ENCODE data around the gene DEPP1. TPM values are rescaled to one million over a fixed set of nuclear protein-coding genes. Genes with fewer than 3 reads are reported as not detected.

DEPP1 gene
- total and polyA plus RNA-seq, 2 of the 4 experiments (the other 2 are of a cell fraction): 13.6 to 30.0 TPM

- Histone ChIP-seq H2BK120ac (ENCODE audit: low read depth, low read length) (peak overlapping the region; percentile 75), H3K23ac (ENCODE audit: low read depth, low read length) (peak overlapping the region; percentile 86), H3K9ac (ENCODE audit: low read depth, low read length) (peak overlapping the region; percentile 60), H2BK15ac (ENCODE audit: low read depth, low read length) (peak overlapping the region; percentile 80; the same call in 2 of the 3 replicates), H4K20me1 (ENCODE audit: insufficient read depth, low read length) (no peaks in the 10 kb centered on the region; the same call in 1 of the 2 replicates), H3K18ac (ENCODE audit: low read depth, low read length) (peak overlapping the region; percentile 36), H3K56ac (ENCODE audit: extremely low read depth, insufficient read depth, low read length) (peak overlapping the region; percentile 8; the same call in 1 of the 2 replicates), H2AFZ (replicated peaks; ENCODE audit: low read length, poor library complexity) (no peak overlapping the region), H3K4me2 (ENCODE audit: low read depth, low read length) (peak overlapping the region; percentile 84), H3K9me3 (ENCODE audit: control insufficient read depth, insufficient read depth, low read length) (no peaks in the 10 kb centered on the region), H3K14ac (replicated peaks; ENCODE audit: low read depth, low read length) (peak overlapping the region; percentile 69), H2AK5ac (ENCODE audit: low read depth, low read length) (peak overlapping the region; percentile 73), H3K27me3 (ENCODE audit: control insufficient read depth, insufficient read depth, low read length) (no peaks in the 10 kb centered on the region), H2AK9ac (replicated peaks; ENCODE audit: low read depth, low read length, poor library complexity) (peak overlapping the region; percentile 82), H3K4me3 (ENCODE audit: insufficient read depth, low read depth, low read length) (peak overlapping the region; percentile 55), H3K79me1 (ENCODE audit: low read depth in 1 of 2, low read length in 2 of 2) (peaks cover 3 to 73% of the 10 kb centered on the region in 2 experiments; a peak in 3 of 4 replicates), H2BK20ac (ENCODE audit: low read depth, low read length) (peak overlapping the region; percentile 36; the same call in 1 of the 2 replicates), H3K4me1 (ENCODE audit: control insufficient read depth, insufficient read depth, low read length) (peaks cover 65% of the 10 kb centered on the region), H4K91ac (ENCODE audit: insufficient read depth, low read depth, low read length) (peak overlapping the region; percentile 15; the same call in 1 of the 2 replicates), H4K8ac (ENCODE audit: low read depth in 2 of 2, low read length in 2 of 2) (peak overlapping the region in 1 of 2 experiments; percentile 33; a peak in 2 of 4 replicates), H4K5ac (ENCODE audit: low read depth, low read length) (peak overlapping the region; percentile 28), H2BK5ac (ENCODE audit: low read depth, low read length, poor library complexity, severe bottlenecking) (peak overlapping the region; percentile 74), H3K36me3 (ENCODE audit: control insufficient read depth, insufficient read depth, low read length) (peaks cover 15% of the 10 kb centered on the region; the same call in 1 of the 2 replicates), H3K4ac (ENCODE audit: low read depth, low read length) (peak overlapping the region; percentile 89), H3K27ac (ENCODE audit: insufficient read depth, low read length) (peak overlapping the region; percentile 49; the same call in 1 of the 2 replicates), H3K9me1 (ENCODE audit: insufficient read depth, low read length) (peaks cover 36% of the 10 kb centered on the region)
- POLR2A ChIA-PET (ENCODE audit: unreplicated experiment): interaction anchor here (0.6 kb wide), 1 partner anchor 25 kb away, joined by 3 read pairs; no protein-coding TSS in a partner anchor
- WGBS, 2 experiments (ENCODE audit: extremely low coverage in 2 of 2, insufficient read length in 1 of 2): no CpG with 5 or more reads among the region's 4 CpGs
- CTCF ChIA-PET: interaction anchor here (0.6 to 1.3 kb wide), 3 partner anchors 16 to 505 kb away, joined by 3 to 4 read pairs (median 3); no protein-coding TSS in a partner anchor
- TSS peak; percentile 83 for BruUV-seq (replicated peaks)
- intact Hi-C loops (cut with micrococcal nuclease): no loop called here
- DNase-seq (no peak), ATAC-seq (ENCODE audit: low read depth) (no peak)
- in situ Hi-C loops (cut with MboI; ENCODE audit: low sequenced_read_pairs): loop anchor here (25.0 kb wide), 4 partner anchors 1034 to 1841 kb away; partner anchors contain the start of genes CSGALNACT2 and HNRNPF
- dilution Hi-C loops (cut with HindIII; ENCODE audit: low sequenced_read_pairs, unreplicated experiment): no loop called here
- no peak for TF ChIP-seq MXI1 (IDR thresholded peaks at IDR 0.05; ENCODE audit: borderline replicate concordance, low read depth, low read length)
- TF ChIP-seq FOS (IDR thresholded peaks at IDR 0.05; ENCODE audit: low read depth, low read length): no peak
- TF ChIP-seq POLR2A (IDR thresholded peaks at IDR 0.05; ENCODE audit: low read depth, low read length): no peak
- TF ChIP-seq MAZ (IDR thresholded peaks at IDR 0.05; ENCODE audit: borderline replicate concordance, low read depth, low read length): no peak
- no peak for TF ChIP-seq USF2 (IDR thresholded peaks at IDR 0.05; ENCODE audit: low read depth, low read length)
- TF ChIP-seq RCOR1 (IDR thresholded peaks at IDR 0.05; ENCODE audit: insufficient replicate concordance, low read length): no peak
- no peak for TF ChIP-seq ELK1 (IDR thresholded peaks at IDR 0.05; ENCODE audit: borderline replicate concordance, low read depth, low read length)
- no peak for TF ChIP-seq MAFK (IDR thresholded peaks at IDR 0.05; ENCODE audit: low read depth, low read length)
- no peak for TF ChIP-seq NFE2L2 (IDR thresholded peaks at IDR 0.05; ENCODE audit: low read depth, low read length)
- TF ChIP-seq CTCF (conservative IDR thresholded peaks at IDR 0.05; ENCODE audit: low read depth, low read length): no peak
- TF ChIP-seq BHLHE40 (IDR thresholded peaks at IDR 0.05; ENCODE audit: low read depth, low read length): no peak
- TF ChIP-seq CHD1 (IDR thresholded peaks at IDR 0.05; ENCODE audit: low read depth, low read length): no peak
- no peak for TF ChIP-seq CEBPB (IDR thresholded peaks at IDR 0.05; ENCODE audit: low read depth, low read length)
Measured at GRCh38 chr10:44978213-44978569, 418 bp downstream of the DEPP1 start.

Data from IMR-90 (cell line).